Smooth muscle cell (in vitro differentiated cells): ENCODE results near the gene PIN4. TPM values are rescaled to one million over a fixed set of nuclear protein-coding genes. Genes with fewer than 3 reads are reported as not detected.

ENCODE experiments used
- DNase-seq: peaks from one replicate; lab custom pipeline; 2025; ENCODE audit not compliant: unreplicated experiment; lab: John Stamatoyannopoulos, UW
- H2AFZ ChIP-seq: fragments of 200-600 bp; sonication (generic); 2 replicates; pipeline ENCODE4 v1.6.0; 2016; ENCODE audit warnings: antibody characterized with exemption, low read depth, mild to moderate bottlenecking
- H3F3A ChIP-seq: fragments of 200-600 bp; sonication (generic); 2 replicates; pipeline ENCODE4 v1.6.0; 2017; ENCODE audit warnings: antibody characterized with exemption, low read depth
- H3K27ac ChIP-seq: fragments of 200-600 bp; sonication (generic); 2 replicates; pipeline ENCODE4 v1.5.1; 2016; ENCODE audit warnings: low read depth, mild to moderate bottlenecking
- H3K27me3 ChIP-seq: fragments of 200-600 bp; sonication (generic); 2 replicates; pipeline ENCODE4 v1.6.1; 2016; ENCODE audit warnings: low read depth, mild to moderate bottlenecking
- H3K36me3 ChIP-seq: fragments of 200-600 bp; sonication (generic); 2 replicates; pipeline ENCODE4 v1.5.1; 2016; ENCODE audit warnings: low read depth
- H3K4me1 ChIP-seq: fragments of 200-600 bp; sonication (generic); 2 replicates; pipeline ENCODE4 v1.5.1; 2016; ENCODE audit warnings: low read depth
- H3K4me2 ChIP-seq: fragments of 200-600 bp; sonication (generic); 2 replicates; pipeline ENCODE4 v1.6.0; 2016; ENCODE audit warnings: mild to moderate bottlenecking
- H3K4me3 ChIP-seq: fragments of 200-600 bp; sonication (generic); 2 replicates; pipeline ENCODE4 v1.5.1; 2016; ENCODE audit warnings: mild to moderate bottlenecking
- H3K79me2 ChIP-seq: fragments of 200-600 bp; sonication (generic); 2 replicates; pipeline ENCODE4 v1.6.0; 2016; ENCODE audit warnings: low read depth, mild to moderate bottlenecking
- H3K9ac ChIP-seq: fragments of 200-600 bp; sonication (generic); 2 replicates; pipeline ENCODE4 v1.6.0; 2016; ENCODE audit warnings: low read depth
- H3K9me3 ChIP-seq: fragments of 200-600 bp; sonication (generic); replicated peaks from 2 replicates; pipeline ENCODE4 v1.5.1; 2016; ENCODE audit warnings: low read depth
- H4K20me1 ChIP-seq: fragments of 200-600 bp; sonication (generic); 2 replicates; pipeline ENCODE4 v1.6.0; 2016; ENCODE audit warnings: low read depth
- CTCF ChIP-seq: fragments of 200-600 bp; sonication (generic); IDR thresholded peaks from 2 replicates; pipeline ENCODE4 v1.5.1; 2017; ENCODE audit warnings: borderline replicate concordance, mild to moderate bottlenecking, antibody characterized with exemption; ENCODE audit not compliant: insufficient read depth, poor library complexity, severe bottlenecking
- WGBS: methylation state at CpG from one replicate; pipeline ENCODE4 v1.1.7; 2016; ENCODE audit warnings: low lambda C conversion rate; 5-methylcytosine and 5-hydroxymethylcytosine counted together
- polyA plus RNA-seq: library from polyadenylated mRNA; unstranded; fragments of >200 nt; fragmentation: Nextera tagmentation; extraction: Ambion mirVana; gene quantifications from 2 replicates; pipeline ENCODE4 v1.2.1, GENCODE V29; 2016
- total RNA-seq: library from RNA; depleted of rRNA; stranded (reverse); fragments of >200 nt; gene quantifications from 2 replicates; pipeline ENCODE4 v1.2.3, GENCODE V29; 2014

The PIN4 gene
- total and polyA plus RNA-seq, 2 experiments from 2014 or later = 18.9 to 51.7 TPM

GRCh38 chrX:72182924-72183323, 1.4 kb downstream of the PIN4 start:
- Histone ChIP-seq H3K27ac (no peak overlapping the region), H2AFZ (no peak overlapping the region), H3K79me2 (peaks cover 13% of the 10 kb centered on the region), H3K27me3 (no peaks in the 10 kb centered on the region), H3K9me3 (no peaks in the 10 kb centered on the region), H3K4me2 (peak overlapping the region; percentile 91), H3K4me3 (no peak overlapping the region), H3K9ac (no peak overlapping the region), H3F3A (no peaks in the 10 kb centered on the region), H3K36me3 (no peaks in the 10 kb centered on the region), H3K4me1 (no peaks in the 10 kb centered on the region), H4K20me1 (no peaks in the 10 kb centered on the region)
- no peak for DNase-seq
- TF ChIP-seq CTCF = no peak
- 90% methylated on average over 2 of the region's 2 CpGs for WGBS

GRCh38 chrX:72201836-72202536, 20.4 kb downstream of the PIN4 start:
- WGBS = 64% methylated on average over 7 of the region's 7 CpGs
- peak overlapping the region; percentile 28 for H3K4me2 ChIP-seq
- H2AFZ ChIP-seq = no peak overlapping the region

GRCh38 chrX:72202792-72203401, 21.3 kb downstream of the PIN4 start:
- no peaks in the 10 kb centered on the region for H4K20me1 ChIP-seq
- H3K4me2 ChIP-seq = peak overlapping the region; percentile 28
- H3F3A ChIP-seq = no peaks in the 10 kb centered on the region
- no peak overlapping the region for H2AFZ ChIP-seq
- no peaks in the 10 kb centered on the region for H3K79me2 ChIP-seq
- H3K27me3 ChIP-seq = no peaks in the 10 kb centered on the region
- no peaks in the 10 kb centered on the region for H3K36me3 ChIP-seq
- no peak for TF ChIP-seq CTCF
- no peak for DNase-seq
- peak overlapping the region; percentile 92 for H3K27ac ChIP-seq
- H3K4me3 ChIP-seq = no peak overlapping the region
- H3K9me3 ChIP-seq = no peaks in the 10 kb centered on the region
- 48% methylated on average over 4 of the region's 4 CpGs for WGBS
- peaks cover 5% of the 10 kb centered on the region for H3K4me1 ChIP-seq
- H3K9ac ChIP-seq = no peak overlapping the region

More at GRCh38 chrX:72201836-72202536, 20.4 kb downstream of the PIN4 start:
- Histone ChIP-seq H3K9me3 (no peaks in the 10 kb centered on the region), H3K36me3 (peaks cover under 1% of the 10 kb centered on the region), H3F3A (no peaks in the 10 kb centered on the region), H3K4me3 (no peak overlapping the region), H3K9ac (peak overlapping the region; percentile 54), H3K27ac (peak overlapping the region; percentile 92), H4K20me1 (no peaks in the 10 kb centered on the region), H3K27me3 (no peaks in the 10 kb centered on the region), H3K79me2 (no peaks in the 10 kb centered on the region), H3K4me1 (peaks cover 5% of the 10 kb centered on the region)
- no peak for DNase-seq
- no peak for TF ChIP-seq CTCF
